Measurements from ENCODE around the gene SNX19. TPM values are rescaled to one million over a fixed set of nuclear protein-coding genes. Genes with fewer than 3 reads are reported as not detected.

SNX19 gene
- total and polyA plus RNA-seq, 8 donors = 11.7 to 37.2 (median 22.4) TPM

DNA sequence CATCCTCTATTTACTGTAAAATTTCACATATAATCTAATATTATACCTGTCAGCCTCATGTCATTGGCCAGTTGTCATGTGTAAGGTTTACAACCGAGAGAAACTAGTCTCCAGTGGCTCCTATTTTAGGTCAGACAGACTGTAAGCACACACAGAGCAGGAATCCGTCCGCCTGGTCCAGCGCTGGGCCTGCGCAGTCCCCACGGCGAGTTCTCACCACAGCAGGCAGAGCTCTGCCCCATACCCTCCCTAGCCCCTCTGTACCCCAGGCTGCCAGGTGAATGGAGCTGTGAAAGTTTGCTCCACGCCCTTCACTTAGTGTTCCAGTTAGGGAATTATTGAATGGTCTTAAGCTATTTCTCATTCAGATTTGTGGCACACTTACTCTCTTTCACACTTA, 63.7 kb downstream of the SNX19 start:
- FAIRE-seq = no peak
- Histone ChIP-seq H3K4me1 (no peaks in the 10 kb centered on the region), H3K4me3 (no peak overlapping the region), H3K27ac (no peak overlapping the region), H3K9me3 (no peaks in the 10 kb centered on the region), H3K27me3 (no peaks in the 10 kb centered on the region), H3K36me3 (no peaks in the 10 kb centered on the region)
- WGBS, 2 donors = 74 to 79% methylated on average over 8 of the region's 8 CpGs
- TF ChIP-seq, protein P1, sequence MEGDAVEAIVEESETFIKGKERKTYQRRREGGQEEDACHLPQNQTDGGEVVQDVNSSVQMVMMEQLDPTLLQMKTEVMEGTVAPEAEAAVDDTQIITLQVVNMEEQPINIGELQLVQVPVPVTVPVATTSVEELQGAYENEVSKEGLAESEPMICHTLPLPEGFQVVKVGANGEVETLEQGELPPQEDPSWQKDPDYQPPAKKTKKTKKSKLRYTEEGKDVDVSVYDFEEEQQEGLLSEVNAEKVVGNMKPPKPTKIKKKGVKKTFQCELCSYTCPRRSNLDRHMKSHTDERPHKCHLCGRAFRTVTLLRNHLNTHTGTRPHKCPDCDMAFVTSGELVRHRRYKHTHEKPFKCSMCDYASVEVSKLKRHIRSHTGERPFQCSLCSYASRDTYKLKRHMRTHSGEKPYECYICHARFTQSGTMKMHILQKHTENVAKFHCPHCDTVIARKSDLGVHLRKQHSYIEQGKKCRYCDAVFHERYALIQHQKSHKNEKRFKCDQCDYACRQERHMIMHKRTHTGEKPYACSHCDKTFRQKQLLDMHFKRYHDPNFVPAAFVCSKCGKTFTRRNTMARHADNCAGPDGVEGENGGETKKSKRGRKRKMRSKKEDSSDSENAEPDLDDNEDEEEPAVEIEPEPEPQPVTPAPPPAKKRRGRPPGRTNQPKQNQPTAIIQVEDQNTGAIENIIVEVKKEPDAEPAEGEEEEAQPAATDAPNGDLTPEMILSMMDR (IDR thresholded peaks at IDR 0.05) = no peak
- no peak for DNase-seq
- no peak for ATAC-seq
- intact Hi-C loops (cut with DNase I) = no loop called here

DNA sequence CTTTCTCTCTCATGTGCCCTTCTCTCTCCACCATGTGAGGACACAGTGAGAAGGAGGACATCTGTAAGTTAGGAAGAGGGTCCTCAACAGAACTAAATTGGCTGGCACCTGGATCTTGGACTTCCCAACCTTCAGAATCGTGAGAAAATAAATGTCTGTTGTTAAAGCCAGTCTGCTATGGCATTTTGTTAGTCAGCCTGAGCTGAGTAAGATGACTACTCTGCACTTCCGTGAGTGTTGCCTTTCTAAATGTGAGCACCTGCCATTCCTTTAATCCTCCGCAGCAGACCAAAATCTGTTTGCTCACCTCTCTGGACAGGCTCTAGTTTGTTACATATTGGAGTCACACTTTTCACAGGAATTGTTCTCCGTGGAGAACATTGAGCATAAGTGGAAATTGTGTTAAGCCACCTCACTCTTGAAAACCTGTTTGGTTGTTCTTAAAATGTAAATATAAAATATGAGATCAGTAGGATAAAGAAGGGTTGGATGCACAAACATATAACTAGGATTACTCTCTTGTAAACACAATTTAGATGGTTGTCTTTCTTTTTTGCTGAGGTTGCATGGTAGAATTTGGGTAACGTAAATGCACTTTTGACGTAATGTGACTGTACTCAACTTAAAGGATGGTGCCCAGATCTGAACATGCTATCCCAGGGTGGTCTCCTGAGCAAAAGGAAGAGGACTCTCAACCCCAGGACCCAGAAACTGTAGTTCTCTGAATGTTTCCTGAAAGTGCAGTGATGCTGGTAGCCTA, 65.9 kb downstream of the SNX19 start:
- no peaks in the 10 kb centered on the region for H3K9me3 ChIP-seq
- no peaks in the 10 kb centered on the region for H3K27me3 ChIP-seq
- no peak for ATAC-seq
- no peak overlapping the region for H3K27ac ChIP-seq
- intact Hi-C loops (cut with DNase I) = no loop called here
- no peak for FAIRE-seq
- TF ChIP-seq, protein P1 (IDR thresholded peaks at IDR 0.05) = no peak
- 79 to 86% methylated on average over 6 of the region's 6 CpGs for WGBS, 2 donors
- H3K4me3 ChIP-seq = no peak overlapping the region
- no peaks in the 10 kb centered on the region for H3K36me3 ChIP-seq
- no peaks in the 10 kb centered on the region for H3K4me1 ChIP-seq
- DNase-seq = no peak

DNA sequence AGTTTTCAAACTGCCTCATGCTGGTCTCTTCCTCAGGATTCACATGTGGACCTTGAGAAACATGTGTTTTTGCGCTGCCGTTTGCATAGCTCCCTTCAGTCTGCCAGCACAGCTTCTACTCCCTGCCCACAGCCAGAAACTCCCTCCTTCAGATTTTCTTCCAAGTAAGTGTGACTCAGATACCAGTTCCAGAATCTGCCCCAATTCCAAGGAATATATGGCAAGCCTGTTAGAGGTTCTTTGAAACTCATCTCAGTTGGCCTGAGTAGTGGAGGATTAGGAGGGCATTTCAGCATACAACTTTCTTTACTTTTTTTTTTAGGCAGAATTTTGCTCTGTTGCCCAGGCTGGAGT, 67.1 kb downstream of the SNX19 start:
- H3K27me3 ChIP-seq = no peaks in the 10 kb centered on the region
- FAIRE-seq (no peak), ATAC-seq (peak in 1 of 4 donors; percentile 38), DNase-seq (no peak)
- intact Hi-C loops (cut with DNase I) = no loop called here
- WGBS, 2 donors = 82 to 83% methylated on average over 2 of the region's 2 CpGs
- TF ChIP-seq, protein P1 (IDR thresholded peaks at IDR 0.05) = no peak
- no peaks in the 10 kb centered on the region for H3K4me1 ChIP-seq
- H3K4me3 ChIP-seq = no peak overlapping the region
- no peaks in the 10 kb centered on the region for H3K9me3 ChIP-seq
- no peaks in the 10 kb centered on the region for H3K36me3 ChIP-seq
- H3K27ac ChIP-seq = no peak overlapping the region

DNA sequence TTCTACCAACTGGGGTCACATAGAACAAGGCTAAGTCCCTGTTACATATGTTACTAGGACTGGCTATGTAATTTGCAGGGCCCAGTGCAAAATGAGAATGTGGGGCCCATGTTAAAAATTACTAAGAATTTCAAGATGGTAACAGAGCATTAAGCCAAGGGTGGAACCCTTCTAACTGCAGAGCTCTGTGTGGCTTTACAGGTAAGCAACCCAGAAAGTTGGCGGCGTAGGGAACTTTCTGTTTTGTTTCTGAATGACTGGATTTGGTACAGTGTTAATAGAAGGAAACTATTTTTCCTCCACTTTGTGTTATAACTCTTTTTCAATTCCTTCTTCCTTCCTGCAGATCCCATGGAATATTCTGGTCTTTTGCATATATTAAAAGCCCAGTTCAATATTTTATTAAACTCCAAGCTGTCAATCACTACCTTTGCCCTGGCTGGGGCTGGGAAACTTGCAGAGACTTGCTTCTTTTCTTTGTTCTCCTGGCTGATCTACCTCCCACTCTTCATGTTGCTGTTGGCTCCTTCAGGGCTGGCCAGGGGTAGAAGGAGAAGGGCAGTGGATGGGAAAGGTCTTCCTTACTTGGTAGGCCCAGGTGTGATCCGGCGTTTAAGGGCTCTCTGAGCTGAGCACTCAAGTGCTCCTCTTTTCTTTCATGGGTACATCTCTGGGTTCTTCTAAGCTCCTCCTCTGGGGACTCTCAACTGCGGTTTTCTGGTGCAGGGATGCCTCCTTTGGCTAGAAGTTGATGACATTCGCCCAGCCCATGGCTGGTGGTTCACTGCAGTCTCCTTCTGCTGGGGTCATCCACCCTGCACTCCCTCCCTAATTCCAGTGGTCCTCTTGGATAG, 67.7 kb downstream of the SNX19 start:
- H3K4me1 ChIP-seq = no peaks in the 10 kb centered on the region
- H3K36me3 ChIP-seq = no peaks in the 10 kb centered on the region
- H3K9me3 ChIP-seq = no peaks in the 10 kb centered on the region
- H3K4me3 ChIP-seq = no peak overlapping the region
- DNase-seq (no peak), ATAC-seq (no peak), FAIRE-seq (no peak)
- 70 to 84% methylated on average over 6 of the region's 6 CpGs for WGBS, 2 donors
- intact Hi-C loops (cut with DNase I) = no loop called here
- H3K27ac ChIP-seq = no peak overlapping the region
- TF ChIP-seq, protein P1 (IDR thresholded peaks at IDR 0.05) = no peak
- no peaks in the 10 kb centered on the region for H3K27me3 ChIP-seq

DNA sequence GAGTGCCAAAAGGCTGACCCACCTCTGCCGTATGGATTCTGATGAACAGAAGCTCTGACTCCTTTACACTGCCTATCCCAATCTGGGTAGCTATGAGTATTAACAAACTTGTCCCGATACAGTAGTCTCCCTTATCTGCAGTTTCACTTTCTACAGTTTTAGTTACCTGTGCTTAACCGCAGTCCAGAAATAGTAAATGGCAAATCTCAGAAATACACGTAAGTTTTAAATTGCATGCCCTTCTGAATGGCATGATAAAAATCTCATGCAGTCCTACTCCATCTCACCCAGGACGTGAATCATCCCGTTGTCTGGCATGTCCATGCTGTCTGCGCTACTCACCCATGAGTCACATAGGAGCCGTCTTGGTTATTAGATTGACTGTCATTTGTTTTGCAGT, 68.8 kb downstream of the SNX19 start:
- 79 to 82% methylated on average over 8 of the region's 8 CpGs for WGBS, 2 donors
- no peak for FAIRE-seq
- ATAC-seq = no peak
- no peak overlapping the region for H3K4me3 ChIP-seq
- H3K27ac ChIP-seq = no peak overlapping the region
- intact Hi-C loops (cut with DNase I) = no loop called here
- H3K4me1 ChIP-seq = no peaks in the 10 kb centered on the region
- no peaks in the 10 kb centered on the region for H3K9me3 ChIP-seq
- H3K27me3 ChIP-seq = no peaks in the 10 kb centered on the region
- DNase-seq = no peak
- H3K36me3 ChIP-seq = no peaks in the 10 kb centered on the region
- TF ChIP-seq, protein P1 (IDR thresholded peaks at IDR 0.05) = no peak

Measured in pancreas (tissue), 10 donors.